GM19324 (cell line): ENCODE results near the gene SLC46A3.
"Not testable (repeated sequence)": the region's sequence is repeated elsewhere in the genome, so short reads cannot be mapped to it uniquely, and the experiment has no call there.

Experiments
- ATAC-seq: cut with Tn5 transposase; IDR thresholded peaks from one replicate; pipeline ENCODE4 v1.9.1; 2021; ENCODE audit warnings: mild to moderate bottlenecking, moderate library complexity; ENCODE audit not compliant: unreplicated experiment, low FRiP score

The SLC46A3 gene

DNA sequence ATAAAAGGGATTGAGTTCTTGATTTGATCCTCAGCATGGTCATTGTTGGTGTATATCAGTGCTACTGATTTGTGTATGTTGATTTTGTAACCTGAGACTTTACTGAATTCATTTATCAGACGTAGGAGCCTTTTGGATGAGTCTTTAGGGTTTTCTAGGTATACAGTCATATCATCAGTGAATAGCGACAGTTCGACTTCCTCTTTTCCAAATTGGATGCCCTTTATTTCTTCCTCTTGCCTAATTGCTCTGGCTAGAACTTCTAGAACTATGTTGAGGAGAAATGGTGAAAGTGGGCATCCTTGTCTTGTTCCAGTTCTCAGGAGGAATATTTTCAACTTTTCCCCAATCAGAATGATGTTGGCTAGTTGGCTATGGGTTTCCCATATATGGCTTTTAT is 32.9 kb downstream of the SLC46A3 start:
- ATAC-seq, result no peak

DNA sequence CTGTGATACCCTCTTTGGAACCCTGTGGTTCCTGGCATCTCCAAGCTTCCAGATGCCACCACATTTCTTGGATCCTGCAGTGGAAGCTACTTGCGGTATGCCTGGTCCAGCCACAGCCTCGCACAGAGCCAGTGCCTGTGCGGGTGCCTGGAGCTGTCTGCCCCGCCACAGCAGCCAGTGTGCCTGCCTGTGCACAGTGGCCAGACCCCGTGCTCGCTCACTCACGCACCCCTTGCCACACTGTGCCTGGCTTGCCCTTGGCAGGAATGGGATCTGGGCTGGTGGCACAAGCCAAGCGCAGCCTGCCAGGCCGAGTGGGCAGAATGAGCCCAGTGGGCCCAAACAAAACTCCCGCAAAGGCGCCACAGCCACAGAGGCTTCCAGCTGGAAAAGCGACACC is 33.7 kb downstream of the SLC46A3 start:
- no peak for ATAC-seq

DNA sequence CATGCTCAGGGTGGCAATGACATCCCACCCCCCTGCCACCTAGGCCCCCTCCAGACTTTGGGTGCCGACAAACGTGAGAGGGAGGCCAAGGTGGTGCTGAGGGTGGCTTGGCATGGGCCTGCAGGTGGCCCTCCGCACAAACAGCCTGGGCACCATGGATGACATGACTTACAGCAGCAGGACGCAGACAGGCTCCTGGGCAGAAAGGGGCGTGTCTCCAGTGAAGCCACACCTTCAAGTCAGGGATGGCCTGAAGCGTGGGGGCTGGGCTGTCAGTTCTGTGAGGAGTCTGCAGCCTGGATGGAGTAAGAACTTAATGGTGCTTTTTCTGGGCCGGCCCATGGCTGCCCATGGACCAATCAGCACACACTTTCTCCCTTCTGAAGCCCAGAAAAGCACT is 34.5 kb downstream of the SLC46A3 start:
- no peak for ATAC-seq

DNA sequence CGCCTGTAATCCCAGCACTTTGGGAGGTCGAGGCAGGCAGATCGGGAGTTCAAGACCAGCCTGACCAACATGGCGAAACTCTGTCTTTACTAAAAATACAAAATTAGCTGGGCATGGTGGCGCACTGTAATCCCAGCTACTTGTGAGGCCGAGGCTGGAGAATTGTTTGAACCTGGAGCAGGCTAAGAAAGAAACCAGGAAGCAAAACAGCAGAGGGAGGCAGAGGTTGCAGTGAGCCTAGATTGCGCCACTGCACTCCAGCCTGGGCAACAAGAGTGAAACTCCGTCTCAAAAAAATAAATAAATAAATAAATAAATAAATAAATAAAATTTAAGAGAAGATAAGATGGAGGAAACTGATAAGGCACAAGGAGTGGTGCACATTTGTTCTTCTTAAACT is 35.6 kb downstream of the SLC46A3 start:
- not testable (repeated sequence) for ATAC-seq

DNA sequence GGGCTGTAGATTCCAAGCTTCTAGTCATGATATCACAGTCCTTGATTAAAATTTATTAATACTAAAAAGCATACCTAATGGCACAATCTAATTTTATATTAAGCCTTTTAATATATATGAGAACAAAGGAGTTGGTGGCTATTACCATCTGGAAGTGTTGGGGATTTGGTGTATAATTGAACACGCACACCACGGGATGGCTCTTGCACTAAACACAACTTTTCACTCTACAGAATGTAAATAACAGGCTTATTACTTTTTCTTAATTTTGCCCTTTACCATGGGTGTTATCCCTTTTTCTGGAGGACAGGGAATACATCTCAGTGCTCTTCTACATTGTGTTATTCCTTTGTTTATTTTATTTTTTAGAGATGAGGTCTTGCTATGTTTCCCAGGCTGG is 38.2 kb downstream of the SLC46A3 start:
- ATAC-seq, result no peak

DNA sequence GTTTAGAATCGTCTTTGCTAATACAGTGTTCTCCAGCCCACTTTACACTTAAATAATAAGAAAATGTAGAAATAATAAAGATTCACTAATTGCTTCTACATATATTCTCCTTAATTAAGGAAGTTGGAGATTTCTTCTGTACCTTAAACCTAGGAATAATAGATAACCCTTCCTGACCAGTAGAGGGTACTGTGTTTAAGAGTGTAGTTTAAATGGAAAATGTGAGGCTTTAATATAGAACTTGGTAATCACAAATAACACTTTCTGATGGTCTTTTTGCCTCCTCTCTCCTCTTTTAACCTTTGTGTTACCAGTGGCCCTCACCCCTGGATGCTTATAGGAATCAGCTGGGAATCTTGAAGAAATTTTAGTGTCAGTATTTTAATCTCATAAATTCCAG is 39.1 kb downstream of the SLC46A3 start:
- no peak for ATAC-seq

DNA sequence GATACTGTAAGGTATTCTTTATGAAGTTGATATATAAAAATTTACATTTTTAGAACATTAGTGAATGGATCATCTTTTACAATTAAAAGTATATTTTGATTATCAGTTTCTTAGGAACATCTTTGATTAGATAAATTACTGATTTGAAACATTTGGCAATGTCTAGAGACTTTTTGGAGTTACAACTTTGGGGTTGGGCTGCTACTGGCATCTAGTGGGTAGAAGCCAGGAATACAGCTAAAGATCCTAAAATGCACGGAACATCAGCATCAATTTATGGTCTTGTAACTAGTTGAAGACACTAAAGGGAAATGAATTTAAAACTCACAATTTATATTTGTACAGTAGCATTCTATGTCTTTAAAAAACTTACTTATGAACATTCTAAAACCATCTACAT is 40.0 kb downstream of the SLC46A3 start:
- ATAC-seq, result no peak

DNA sequence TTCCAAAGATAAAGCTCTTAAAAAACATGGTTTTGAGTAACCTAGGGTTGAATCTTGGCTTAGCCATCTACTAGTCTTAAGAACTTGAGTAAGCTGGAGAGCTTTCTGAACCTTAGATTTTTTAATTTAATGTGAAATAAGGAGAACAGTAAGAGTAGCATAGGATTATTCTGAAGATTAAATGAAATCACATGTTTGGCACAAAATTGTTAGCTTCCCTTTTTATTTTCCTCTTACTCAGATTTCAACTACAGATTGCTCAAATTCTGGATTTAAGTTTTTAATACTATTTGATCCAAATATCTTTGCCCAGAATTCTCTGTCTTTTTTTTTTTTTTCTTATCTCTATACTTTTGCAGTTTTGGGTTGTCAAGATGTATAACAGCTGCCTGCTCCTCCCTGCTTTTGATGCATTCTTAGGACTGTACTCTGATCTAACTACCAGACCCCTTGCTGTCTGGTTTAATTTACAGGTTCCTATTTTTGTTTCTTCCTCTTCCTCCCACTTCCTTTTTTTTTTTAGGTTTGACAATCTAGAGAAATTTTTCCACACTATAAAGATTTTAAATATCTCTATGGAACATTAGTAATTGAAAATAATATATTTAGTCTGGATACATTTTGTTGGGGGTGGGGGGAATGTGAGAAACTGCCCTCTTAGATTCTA is 47.5 kb downstream of the SLC46A3 start:
- ATAC-seq, result no peak

DNA sequence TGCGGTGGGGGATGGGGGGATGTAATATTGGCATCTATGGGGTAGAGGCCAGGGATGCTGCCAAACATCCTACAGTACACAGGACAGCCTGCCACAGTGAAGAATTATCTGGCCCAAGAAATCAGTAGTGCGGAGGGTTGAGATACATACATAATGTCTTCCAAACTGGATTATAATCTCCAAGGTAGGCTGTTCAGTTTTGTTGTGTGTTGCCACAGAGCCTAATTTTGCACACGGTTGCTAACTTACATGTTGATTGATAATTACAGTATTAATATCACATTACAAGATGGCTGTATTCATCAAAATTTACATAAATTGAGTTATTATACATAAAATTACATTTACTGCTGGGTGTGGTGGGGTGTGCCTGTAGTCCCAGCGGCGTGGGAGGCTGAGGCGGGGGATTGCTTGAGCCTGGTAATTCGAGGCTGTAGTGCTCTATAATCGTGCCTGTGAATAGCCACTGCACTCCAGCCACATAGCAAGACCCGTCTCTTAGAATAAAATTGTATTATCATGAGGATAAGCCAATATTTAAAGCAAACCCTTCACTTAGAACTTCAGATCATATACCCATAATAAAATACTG is 51.8 kb downstream of the SLC46A3 start:
- no peak for ATAC-seq

DNA sequence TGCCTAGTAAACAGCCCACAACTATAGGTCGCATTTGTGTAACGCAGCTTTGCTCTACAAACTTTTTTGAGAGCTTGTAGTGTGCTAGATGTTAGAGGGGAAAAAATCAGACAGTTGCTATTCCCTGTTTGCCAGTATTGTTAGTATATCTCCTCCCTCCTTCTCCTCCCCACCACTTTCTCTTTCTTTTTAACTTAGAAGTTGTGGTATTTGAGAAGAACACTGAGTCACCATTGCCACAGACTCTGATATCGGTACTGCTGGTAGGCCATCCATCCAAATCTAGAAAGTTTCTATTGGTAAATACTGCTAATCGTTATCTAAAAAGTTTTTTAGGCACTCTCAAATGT is 59.2 kb downstream of the SLC46A3 start:
- ATAC-seq, result peak; percentile 14

DNA sequence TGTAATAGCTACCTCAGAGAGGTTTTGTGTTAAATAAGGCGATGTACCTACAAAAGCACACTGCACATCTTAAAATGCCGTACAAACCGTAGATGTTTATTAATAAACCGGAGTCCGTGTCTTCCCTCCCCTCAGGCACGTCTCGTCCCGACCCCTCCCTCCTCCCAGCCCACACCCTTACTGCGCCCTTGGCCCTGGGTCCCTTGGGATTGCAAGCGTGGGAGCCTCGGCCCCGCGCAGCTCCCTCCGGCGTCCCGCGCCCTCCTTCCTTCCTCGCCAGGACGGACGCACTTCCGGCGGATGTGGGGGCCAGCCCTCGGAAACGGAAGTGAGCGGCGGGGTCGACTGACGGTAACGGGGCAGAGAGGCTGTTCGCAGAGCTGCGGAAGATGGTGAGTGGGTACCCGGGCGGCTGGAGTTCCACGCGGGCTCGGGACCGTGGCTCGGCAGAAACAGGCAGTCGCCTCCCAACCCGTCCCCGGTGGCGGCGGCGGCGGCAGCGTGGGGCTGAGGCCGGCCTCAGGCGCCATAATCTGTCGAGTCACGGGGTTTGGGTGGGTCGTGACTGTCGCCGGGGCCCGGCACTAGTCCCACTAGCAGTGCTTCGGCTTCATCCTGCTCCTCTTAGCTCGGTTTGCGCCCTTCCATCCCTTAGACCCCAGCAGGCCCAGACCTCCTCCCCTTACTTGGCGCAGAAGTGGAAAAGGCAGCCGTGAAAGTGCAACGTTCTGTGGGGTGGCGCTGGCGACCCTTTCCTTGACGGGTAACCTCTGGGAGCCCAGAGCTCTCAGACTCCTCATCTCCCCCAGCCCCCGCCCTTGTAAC is 59.8 kb downstream of the SLC46A3 start, which contains the start of gene POMP:
Gene POMP, plus strand, starts transcription at position 335 of the 825 bp plus-strand sequence. Its CDS starts 55 bp downstream, at position 390.
- peak; percentile 90 for ATAC-seq

DNA sequence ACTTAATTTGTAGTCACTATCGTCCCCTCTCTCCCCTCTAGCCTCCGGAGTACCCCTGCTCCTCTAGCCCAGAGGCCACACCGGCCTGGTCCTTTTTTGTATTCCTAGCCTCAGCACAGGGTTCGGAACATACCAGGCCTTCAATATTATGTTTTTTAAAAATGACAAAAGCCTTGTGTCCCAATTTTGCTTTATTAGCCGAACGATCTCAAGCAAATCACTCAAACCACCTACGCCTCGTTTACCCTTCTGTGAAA is 60.3 kb downstream of the SLC46A3 start:
- peak; percentile 27 for ATAC-seq

DNA sequence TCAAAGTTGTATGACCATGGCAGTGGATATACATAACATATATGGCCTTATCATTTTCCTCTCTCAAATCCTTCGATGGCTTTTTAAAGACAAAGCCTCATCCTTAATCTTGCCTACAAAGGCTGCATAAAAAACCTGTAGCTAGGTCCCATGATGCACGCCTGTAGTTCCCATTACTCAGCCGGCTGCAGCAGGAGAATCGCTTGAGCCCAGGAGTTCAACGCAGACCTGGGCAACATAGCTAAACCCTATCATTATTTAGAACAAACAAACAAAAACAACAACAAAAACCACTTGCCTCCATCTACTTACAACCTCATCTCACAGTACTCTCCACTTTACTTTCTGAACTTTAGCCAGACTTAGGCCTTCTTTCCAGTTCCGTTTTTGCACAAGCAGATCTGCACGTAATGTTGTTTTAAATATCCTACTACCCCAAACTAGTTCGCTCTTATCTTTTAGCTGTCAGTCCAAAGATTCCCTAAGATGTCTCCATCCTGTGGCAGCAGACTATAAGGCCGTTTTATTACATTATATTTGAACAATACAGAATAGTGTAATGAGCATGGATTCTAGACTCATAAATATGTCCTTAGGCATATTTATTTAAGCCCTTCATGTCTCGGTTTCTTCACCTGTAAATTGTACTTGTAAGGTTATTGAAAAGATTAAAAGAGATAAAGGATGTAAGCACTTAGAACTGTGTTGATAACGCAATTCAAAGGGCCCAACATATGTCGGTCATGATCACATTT is 60.8 kb downstream of the SLC46A3 start:
- ATAC-seq, result no peak

DNA sequence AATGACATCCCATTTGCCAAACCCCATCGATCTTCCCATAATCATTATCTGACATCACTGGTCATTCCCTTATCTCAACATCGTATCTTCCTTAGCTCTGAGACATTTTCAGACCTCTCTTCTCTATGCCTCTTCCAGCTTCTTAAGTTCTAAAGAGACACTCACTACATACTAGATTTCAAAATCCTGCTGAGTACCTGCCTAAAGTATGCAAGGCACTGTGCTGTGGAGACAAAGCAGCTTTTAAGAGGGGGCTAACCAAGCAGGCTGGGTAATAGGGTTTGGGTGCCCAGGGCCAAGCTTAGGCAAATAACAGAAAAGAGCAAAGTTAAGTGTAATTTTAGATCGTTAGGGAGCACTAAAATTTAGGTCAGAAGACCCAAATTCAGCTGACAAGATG is 63.2 kb downstream of the SLC46A3 start:
- no peak for ATAC-seq

DNA sequence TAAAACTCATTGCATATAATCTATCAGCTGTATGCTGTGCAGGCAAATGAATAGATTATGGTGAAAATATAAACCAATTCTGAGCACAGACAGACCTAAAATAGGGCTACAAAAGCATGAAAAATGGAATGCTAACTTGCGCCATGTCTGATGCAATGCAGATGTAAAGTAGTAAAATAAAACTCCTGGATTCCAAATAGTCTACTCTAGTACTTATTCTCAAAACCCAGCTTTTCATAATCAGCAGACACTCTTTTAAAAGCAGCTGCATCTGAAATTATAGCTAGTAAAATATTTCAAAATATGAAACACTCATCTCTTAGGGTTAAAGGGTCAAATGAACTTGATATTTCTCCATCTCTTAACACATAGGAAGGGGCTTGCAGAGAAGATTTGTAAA is 64.5 kb downstream of the SLC46A3 start:
- no peak for ATAC-seq

DNA sequence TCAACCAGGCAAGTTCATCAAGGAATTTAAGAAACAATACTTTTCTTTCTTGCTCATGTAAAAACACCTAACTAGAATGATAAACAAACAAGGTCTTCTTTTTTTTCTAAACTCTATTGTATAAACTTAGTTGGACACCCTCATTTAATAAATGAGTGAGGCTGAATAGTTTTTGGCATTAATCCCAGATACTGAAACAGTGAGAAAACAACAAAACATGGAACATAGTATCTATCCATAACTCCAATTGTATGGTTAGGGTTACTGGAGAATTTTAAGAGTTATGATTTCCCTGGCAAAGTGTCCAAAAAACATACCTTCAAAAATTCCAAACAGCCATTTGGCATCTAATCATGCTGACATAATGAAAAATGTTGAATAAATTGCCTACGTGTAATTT is 65.7 kb downstream of the SLC46A3 start:
- no peak for ATAC-seq

DNA sequence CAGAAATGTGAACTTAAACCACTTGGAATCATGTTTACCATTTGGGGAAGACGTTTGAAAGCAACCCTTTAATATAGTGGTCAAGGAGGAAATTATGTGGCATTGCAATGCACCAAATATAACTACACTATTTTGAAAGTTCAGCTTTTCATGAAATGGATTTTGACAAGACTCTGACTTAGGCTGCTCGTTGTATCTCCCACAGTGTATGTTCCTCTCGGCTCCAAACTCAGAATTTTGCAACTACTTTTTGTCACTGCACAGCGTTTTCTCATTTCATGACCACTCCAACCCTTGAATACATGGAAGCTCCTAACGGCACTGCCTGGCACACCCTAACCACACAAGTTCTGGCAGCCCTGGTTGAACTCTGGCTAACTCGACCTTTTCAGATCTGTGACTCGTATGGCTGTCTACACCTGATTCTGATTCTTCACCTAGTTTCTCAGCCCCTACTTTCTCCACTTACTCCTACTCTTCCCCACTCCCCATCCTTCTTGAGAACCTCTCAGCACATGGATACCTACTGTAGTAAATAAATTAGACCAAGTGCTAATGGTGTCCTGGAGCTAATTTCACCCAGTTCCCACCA is 66.9 kb downstream of the SLC46A3 start:
- no peak for ATAC-seq

DNA sequence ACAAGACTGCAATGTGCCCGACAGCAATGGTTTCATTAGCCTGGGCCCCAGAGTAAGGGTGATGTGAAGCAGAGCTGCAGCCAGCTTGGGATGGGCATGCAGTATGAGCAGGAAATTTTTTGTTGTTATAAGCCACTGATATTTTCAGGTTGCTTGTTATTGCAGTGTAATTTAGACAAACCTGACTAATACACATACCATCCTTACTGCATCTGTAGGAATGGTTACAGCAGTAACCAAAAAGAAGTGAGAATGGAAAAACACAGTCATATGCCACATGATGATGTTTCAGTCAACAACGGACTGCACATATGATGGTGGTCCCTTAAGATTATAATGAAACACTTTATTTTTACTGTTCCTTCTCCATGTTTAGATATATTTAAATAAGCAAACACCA is 68.5 kb downstream of the SLC46A3 start:
- ATAC-seq, result no peak
